ENCODE measurements around the gene MILR1. TPM values are rescaled to one million over a fixed set of nuclear protein-coding genes. Genes with fewer than 3 reads are reported as not detected.

MILR1 gene
- total RNA-seq, 1 donor from 2014 or later = 1.9 TPM

GRCh38 chr17:64400642-64401041 lies 48.3 kb upstream of the MILR1 start:
- Histone ChIP-seq H3K4me1 (ENCODE audit: insufficient read depth, low read length) (no peaks in the 10 kb centered on the region), H3K36me3 (ENCODE audit: insufficient read depth, low read length) (no peaks in the 10 kb centered on the region), H3K79me2 (ENCODE audit: insufficient read depth, low read length) (no peaks in the 10 kb centered on the region), H4K20me1 (ENCODE audit: insufficient read depth, low read length) (no peaks in the 10 kb centered on the region), H3K4me3 (ENCODE audit: insufficient read depth, low read depth, low read length) (no peak overlapping the region), H3K27ac (ENCODE audit: low read depth, low read length) (no peak overlapping the region), H3K9me3 (ENCODE audit: insufficient read depth, low read depth, low read length) (no peaks in the 10 kb centered on the region), H3K4me2 (ENCODE audit: low read length) (no peak overlapping the region), H3K9ac (ENCODE audit: low read length) (no peak overlapping the region), H2AFZ (ENCODE audit: low read depth, low read length) (no peak overlapping the region), H3K27me3 (ENCODE audit: insufficient read depth, low read length) (peaks cover 2% of the 10 kb centered on the region)
- Mint-ChIP-seq H3K4me3 (ENCODE audit: unreplicated experiment) (no peak overlapping the region), H3K9me3 (ENCODE audit: unreplicated experiment) (peaks cover 2% of the 10 kb centered on the region), H3K27ac (ENCODE audit: unreplicated experiment) (no peak overlapping the region), H3K4me1 (ENCODE audit: low read depth, unreplicated experiment) (peaks cover 3% of the 10 kb centered on the region), H3K27me3 (ENCODE audit: low read depth, unreplicated experiment) (peaks cover 12% of the 10 kb centered on the region), H3K36me3 (ENCODE audit: low read depth, unreplicated experiment) (peaks cover 4% of the 10 kb centered on the region)
- TF ChIP-seq CTCF (IDR thresholded peaks at IDR 0.05; ENCODE audit: insufficient read depth, low read depth, low read length) = no peak
- no peak for TF ChIP-seq EZH2 (IDR thresholded peaks at IDR 0.05; ENCODE audit: insufficient read depth, low read length)
- DNase-seq (ENCODE audit: low read depth) = no peak
- no peak for FAIRE-seq

DNA sequence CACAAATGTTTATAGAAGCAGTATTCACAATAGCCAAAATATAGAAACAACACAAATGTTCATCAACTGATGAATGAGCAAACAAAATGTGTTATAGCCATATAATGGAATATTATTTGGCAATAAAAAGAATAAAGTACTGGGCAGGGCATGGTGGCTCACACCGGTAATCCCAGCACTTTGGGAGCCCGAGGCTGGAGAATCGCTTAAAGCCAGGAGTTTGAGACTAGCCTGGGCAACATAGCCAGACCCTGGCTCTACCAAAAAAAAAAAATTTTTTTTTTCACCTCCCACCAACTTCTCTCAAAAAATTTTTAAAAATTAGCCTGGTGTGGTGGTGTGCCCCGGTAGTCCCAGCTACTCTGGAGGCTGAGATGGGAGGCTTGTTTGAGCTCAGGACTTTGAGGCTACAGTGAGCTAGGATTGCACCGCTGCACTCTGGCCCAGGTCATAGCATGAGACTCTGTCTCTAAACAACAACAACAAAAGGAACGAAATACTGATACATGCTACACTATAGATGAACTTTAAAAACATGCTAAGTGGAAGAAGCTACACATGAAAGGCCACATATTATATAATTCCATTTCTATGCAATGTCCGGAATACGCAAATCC lies 47.6 kb upstream of the MILR1 start:
- no peaks in the 10 kb centered on the region for H3K79me2 ChIP-seq (ENCODE audit: insufficient read depth, low read length)
- no peaks in the 10 kb centered on the region for H3K4me1 Mint-ChIP-seq (ENCODE audit: low read depth, unreplicated experiment)
- no peak overlapping the region for H3K27ac ChIP-seq (ENCODE audit: low read depth, low read length)
- no peak overlapping the region for H3K4me3 Mint-ChIP-seq (ENCODE audit: unreplicated experiment)
- peaks cover 4% of the 10 kb centered on the region for H3K36me3 Mint-ChIP-seq (ENCODE audit: low read depth, unreplicated experiment)
- no peaks in the 10 kb centered on the region for H3K36me3 ChIP-seq (ENCODE audit: insufficient read depth, low read length)
- DNase-seq (ENCODE audit: low read depth) = no peak
- no peak for TF ChIP-seq EZH2 (IDR thresholded peaks at IDR 0.05; ENCODE audit: insufficient read depth, low read length)
- no peak for TF ChIP-seq CTCF (IDR thresholded peaks at IDR 0.05; ENCODE audit: insufficient read depth, low read depth, low read length)
- no peak overlapping the region for H3K4me2 ChIP-seq (ENCODE audit: low read length)
- peaks cover 2% of the 10 kb centered on the region for H3K9me3 Mint-ChIP-seq (ENCODE audit: unreplicated experiment)
- no peaks in the 10 kb centered on the region for H3K4me1 ChIP-seq (ENCODE audit: insufficient read depth, low read length)
- no peak overlapping the region for H3K4me3 ChIP-seq (ENCODE audit: insufficient read depth, low read depth, low read length)
- no peaks in the 10 kb centered on the region for H4K20me1 ChIP-seq (ENCODE audit: insufficient read depth, low read length)
- H3K9me3 ChIP-seq (ENCODE audit: insufficient read depth, low read depth, low read length) = no peaks in the 10 kb centered on the region
- no peak overlapping the region for H3K9ac ChIP-seq (ENCODE audit: low read length)
- no peak overlapping the region for H2AFZ ChIP-seq (ENCODE audit: low read depth, low read length)
- peaks cover 2% of the 10 kb centered on the region for H3K27me3 ChIP-seq (ENCODE audit: insufficient read depth, low read length)
- no peak for FAIRE-seq
- H3K27me3 Mint-ChIP-seq (ENCODE audit: low read depth, unreplicated experiment) = peaks cover 7% of the 10 kb centered on the region
- H3K27ac Mint-ChIP-seq (ENCODE audit: unreplicated experiment) = no peak overlapping the region

GRCh38 chr17:64401941-64402340 lies 47.0 kb upstream of the MILR1 start:
- Histone ChIP-seq H3K27me3 (ENCODE audit: insufficient read depth, low read length) (no peaks in the 10 kb centered on the region), H4K20me1 (ENCODE audit: insufficient read depth, low read length) (no peaks in the 10 kb centered on the region), H3K36me3 (ENCODE audit: insufficient read depth, low read length) (no peaks in the 10 kb centered on the region), H3K4me2 (ENCODE audit: low read length) (no peak overlapping the region), H3K4me1 (ENCODE audit: insufficient read depth, low read length) (no peaks in the 10 kb centered on the region), H3K27ac (ENCODE audit: low read depth, low read length) (no peak overlapping the region), H3K9me3 (ENCODE audit: insufficient read depth, low read depth, low read length) (no peaks in the 10 kb centered on the region), H3K79me2 (ENCODE audit: insufficient read depth, low read length) (no peaks in the 10 kb centered on the region), H2AFZ (ENCODE audit: low read depth, low read length) (no peak overlapping the region), H3K9ac (ENCODE audit: low read length) (no peak overlapping the region), H3K4me3 (ENCODE audit: insufficient read depth, low read depth, low read length) (no peak overlapping the region)
- no peak overlapping the region for H3K27ac Mint-ChIP-seq (ENCODE audit: unreplicated experiment)
- DNase-seq (ENCODE audit: low read depth) = no peak
- FAIRE-seq = no peak
- TF ChIP-seq EZH2 (IDR thresholded peaks at IDR 0.05; ENCODE audit: insufficient read depth, low read length) = no peak
- TF ChIP-seq CTCF (IDR thresholded peaks at IDR 0.05; ENCODE audit: insufficient read depth, low read depth, low read length) = no peak
- H3K9me3 Mint-ChIP-seq (ENCODE audit: unreplicated experiment) = peaks cover 2% of the 10 kb centered on the region
- no peaks in the 10 kb centered on the region for H3K4me1 Mint-ChIP-seq (ENCODE audit: low read depth, unreplicated experiment)
- H3K4me3 Mint-ChIP-seq (ENCODE audit: unreplicated experiment) = no peak overlapping the region
- peaks cover 7% of the 10 kb centered on the region for H3K27me3 Mint-ChIP-seq (ENCODE audit: low read depth, unreplicated experiment)
- peaks cover 2% of the 10 kb centered on the region for H3K36me3 Mint-ChIP-seq (ENCODE audit: low read depth, unreplicated experiment)
